Activated CD4-positive, alpha-beta T cell treated with anti-CD3 and anti-CD28 coated beads, Interleukin-2, amount 50 U/mL, for 4 hours (primary cell): ENCODE data around the gene CDC40.
"Not testable (repeated sequence)": the region's sequence is repeated elsewhere in the genome, so short reads cannot be mapped to it uniquely, and the experiment has no call there.

Experiments used
- DNase-seq, 2 experiments: peaks; one replicate each; pipeline ENCODE4 v3.0.0-alpha.2; 2020

CDC40 gene

DNA sequence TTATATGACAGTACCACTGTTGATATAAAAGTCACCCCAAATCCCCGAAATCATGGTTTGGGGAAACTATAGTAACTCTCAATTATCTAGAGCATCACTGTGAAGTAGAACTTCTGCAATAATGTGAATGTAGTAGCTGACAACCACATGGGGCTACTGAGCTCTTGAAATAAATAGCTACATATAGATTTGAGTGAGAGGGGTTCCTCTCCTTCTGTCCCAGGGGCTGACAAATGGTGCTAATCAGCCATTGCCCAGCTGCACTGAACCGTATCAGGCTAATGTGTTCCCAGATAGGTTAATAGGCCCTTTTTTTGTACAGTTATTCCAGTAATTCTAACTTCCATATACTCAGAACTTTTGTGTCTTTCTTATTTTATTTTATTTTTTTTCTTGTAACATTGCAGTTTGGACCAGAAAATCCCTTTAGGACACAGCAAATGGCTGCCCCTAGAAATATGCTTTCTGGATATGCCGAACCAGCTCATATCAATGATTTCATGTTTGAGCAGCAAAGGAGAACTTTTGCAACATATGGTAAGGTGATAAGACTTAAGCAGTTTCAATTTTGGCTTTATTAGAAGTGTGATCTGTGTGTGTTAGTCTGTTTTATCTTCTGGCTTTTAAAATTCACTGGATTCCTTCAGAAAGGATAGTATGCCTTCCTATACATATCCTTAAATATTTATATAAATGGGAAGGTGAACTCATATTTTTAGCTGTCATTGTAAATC lies 21.1 kb downstream of the CDC40 start:
- DNase-seq, result no peak

DNA sequence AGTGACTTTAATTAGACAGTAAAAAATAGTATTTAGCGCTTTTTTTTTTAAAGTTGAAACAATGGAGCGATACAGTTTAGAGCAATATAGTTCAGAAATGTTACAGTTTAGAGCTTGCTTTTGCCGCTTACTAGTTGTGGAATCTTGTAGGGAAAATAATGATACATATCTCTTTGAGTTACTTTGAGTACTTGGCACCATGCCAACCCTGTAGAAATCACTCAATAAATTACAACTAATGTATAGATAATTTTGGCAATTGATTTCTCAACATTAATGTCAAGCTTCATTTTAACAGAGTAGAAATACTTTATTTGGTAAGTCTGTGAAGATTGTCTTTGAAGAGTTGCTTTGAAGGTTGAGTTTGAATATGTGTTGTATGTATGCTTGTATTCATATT lies 27.4 kb downstream of the CDC40 start:
- no peak for DNase-seq

DNA sequence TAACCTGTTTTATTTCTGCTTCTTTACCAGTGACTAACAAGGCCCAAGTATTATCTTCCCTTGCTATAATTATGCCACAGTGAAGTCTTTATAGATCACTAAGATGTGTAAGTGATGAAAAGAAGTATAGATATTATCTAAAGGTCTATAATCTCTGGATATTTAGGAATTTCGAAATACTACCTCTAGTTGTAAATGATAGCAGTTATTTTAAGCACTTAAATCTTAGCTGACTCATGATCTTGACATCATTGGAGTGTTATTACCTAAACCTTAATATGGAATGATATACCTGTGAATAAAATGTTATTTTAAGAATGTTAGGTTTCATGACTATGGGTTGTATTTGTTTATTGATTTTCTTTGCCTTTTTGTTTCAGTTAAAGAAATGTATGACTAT lies 31.5 kb downstream of the CDC40 start:
- DNase-seq, result no peak

DNA sequence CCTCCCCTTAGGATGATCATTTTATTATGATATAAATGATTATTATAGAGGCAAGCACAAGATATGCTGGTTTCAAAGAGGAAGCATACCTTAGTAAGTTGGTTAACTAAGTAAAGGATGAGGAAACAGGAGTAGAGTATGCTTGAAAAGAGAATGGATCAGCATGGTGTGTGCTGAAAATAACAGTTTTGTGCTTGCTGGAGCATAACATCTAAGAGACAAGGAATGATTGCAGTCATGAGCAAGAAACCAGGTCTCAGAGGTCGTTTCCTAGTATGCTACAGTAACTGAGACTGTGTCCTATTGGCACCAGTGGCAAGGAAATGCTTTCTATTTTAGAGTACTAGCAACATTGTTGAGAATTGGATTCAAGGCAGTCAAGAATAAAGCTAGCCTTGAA lies 34.1 kb downstream of the CDC40 start:
- no peak for DNase-seq

DNA sequence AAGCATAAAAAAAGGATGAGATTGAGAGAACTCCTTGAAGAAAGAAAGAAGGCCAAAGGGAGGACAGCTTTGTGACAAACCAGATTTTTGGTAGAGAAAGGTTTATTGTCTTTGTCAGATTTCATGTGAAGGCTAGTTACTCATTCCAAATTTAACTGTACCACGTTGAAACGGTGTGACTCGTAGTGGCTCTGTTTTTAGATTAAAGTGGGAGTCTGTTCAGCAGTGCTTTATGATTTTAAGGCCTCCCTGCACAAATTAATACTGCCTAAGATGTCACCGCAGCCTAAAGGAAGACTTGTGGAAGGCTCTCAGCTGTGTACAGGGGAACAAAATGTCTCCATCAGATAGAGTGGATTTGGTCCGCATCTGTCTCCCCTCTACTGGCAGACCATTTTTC lies 35.9 kb downstream of the CDC40 start:
- DNase-seq, result no peak

DNA sequence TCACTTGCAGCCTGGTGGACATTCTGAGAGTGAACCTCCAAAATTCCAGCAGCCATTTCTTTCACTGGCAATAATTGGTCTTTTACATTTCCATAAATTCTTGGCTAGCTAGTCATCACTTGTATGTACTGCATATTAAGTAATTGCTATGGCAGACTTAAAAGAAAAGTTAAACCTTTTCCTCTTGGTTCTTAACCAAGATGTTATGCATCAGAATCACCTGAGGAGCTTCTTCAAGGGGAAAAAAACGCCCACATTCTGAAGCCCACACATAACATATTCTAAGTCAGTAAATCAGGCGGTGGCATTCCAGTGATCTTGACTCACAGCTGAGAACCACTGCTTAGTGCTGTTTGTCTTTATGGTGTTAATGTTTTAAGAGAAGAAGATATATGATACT lies 37.0 kb downstream of the CDC40 start:
- no peak for DNase-seq

DNA sequence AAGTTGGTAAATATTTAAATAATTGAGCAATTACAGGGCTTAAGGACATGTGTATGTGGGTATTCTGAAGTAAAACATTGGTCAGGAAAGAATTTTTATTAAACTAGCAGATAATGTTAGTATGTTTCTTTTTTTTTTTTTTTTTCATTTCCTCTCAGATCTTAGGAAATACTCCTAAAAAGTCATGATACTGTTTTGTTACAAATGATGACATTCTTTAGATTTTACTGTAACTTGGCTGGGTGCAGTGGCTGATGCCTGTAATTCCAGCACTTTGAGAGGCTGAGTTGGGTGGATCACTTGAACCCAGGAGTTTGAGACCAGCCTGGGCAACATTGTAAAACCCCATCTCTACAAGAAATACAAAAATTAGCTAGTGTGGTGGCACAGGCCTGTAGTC lies 41.5 kb downstream of the CDC40 start:
- DNase-seq, result no peak

DNA sequence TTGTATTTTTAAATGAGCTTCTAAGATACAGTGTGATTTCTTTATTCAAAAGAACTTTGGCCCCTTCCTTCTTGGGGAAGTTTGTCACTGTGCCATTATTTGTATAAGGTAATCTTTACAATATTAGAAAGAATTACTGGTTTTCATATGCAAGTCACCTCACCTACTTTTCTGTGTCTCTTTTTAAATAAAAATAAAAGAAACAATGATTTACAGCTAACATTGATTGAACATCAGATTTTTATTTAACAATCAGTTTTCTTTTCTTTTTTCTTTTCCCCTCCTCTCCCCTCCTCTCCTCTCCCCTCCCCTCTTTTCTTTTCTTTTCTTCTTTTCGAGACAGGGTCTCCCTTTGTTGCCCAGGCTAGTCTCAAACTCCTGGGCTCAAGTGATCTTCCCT lies 46.0 kb downstream of the CDC40 start:
- no peak for DNase-seq

DNA sequence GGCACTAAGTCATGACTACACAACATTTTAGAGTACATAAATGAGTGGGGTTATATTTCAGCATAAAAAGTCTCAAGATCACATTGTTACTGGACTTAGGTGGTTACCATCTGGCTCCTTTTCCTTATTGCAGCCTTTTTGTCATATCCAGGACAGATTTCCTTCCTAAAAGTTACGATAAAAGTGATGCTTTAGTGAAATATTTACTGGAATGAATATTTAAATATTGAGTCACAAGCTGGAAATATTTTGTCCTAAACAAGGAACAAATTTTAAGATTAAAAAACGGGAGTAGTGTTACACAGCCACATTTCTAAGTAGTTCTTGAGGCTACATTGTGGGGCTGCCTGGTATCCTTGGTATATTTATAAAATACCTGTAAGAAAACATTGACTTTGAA lies 52.2 kb downstream of the CDC40 start:
- no peak for DNase-seq

DNA sequence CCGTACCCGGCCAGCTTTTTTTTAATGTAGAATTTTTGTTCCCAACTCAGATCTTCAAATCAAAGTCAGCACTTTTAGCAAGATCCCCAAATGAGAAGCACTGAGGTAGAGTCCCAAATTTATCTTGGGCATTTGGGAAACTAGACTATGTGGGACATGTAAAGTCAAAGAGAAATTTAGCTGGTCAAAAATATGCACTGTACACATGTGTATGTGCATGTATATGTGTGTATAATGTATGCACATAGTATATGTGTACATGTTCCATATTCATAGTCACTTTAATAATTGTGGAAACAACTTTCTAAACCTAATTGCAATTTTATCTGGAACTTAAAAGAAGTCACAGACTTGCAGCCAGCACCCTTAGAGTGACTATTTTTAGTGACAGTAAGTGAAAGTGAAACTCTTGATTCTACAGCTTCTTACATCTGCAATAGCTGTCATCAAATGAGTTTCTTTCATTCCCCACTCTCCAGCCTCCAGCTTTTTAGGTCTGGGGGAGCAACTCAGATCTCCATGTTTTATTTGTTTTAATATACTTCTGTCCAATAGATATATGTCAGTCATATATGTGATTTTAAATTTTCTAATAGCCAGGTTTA lies 53.6 kb downstream of the CDC40 start:
- no peak for DNase-seq

DNA sequence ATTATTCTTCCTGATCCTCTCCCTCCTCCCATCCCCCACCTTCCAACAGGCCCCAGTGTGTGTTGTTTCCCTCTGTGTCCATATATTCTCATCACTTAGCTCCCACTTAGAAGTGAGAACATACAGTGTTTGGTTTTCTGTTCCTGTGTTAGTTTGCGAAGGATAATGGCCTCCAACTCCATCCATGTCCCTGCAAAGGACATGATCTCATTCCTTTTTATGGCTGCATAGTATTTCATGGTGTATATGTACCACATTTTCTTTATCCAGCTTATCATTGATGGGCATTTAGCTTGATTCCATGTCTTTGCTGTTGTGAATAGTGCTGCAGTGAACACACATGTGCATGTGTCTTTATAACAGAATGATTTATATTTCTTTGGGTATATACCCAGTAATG lies 55.8 kb downstream of the CDC40 start:
- not testable (repeated sequence) for DNase-seq

DNA sequence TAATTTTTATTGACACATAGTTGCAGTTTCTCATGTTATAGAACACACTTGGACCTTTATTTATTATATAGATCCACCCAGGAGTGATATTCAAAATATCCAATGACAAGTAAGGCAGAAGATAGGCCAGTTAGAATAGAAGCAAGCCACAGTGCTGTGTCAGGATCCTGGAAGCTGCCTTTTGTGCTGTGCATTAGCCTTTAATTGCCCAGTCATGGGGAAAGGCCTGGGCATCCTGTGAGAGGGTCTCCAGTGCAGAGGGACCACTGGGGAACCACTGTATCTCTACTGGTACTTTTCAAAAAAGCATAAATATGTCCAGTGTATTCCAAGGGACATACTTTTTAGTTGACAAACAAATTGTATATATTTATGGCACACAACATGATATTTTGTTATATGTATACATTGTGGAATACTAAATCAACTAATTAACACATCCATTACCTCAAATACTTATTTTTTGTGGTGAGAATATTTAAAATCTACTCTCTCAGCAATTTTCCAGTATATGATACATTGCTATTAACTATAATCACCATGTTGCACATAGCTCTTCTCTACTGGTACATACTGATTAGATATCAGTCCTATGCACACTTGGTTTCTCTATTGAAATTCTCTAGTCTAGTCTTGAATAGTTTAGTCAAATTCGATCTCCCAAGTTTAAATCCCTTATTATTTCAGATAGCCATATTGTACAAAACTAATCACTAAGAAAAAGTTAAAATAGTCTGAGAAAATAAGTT lies 59.5 kb downstream of the CDC40 start:
- no peak for DNase-seq

DNA sequence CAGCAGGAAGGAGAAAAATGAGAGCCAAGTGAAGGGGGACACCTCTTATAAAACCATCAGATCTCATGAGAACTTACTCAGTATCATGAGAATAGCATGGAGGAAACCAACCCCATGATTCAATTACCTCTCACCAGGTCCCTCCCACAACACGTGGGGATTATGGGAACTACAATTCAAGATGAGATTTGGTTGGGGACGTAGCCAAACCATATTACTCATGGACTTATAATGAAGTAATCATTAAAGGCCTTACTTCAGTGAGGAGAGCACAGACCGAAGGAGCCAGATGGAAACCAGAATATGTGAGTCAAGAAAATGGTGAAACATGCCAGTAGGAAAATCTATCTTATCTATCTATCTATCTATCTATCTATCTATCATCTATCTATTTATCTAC lies 64.4 kb downstream of the CDC40 start:
- not testable (repeated sequence) for DNase-seq

DNA sequence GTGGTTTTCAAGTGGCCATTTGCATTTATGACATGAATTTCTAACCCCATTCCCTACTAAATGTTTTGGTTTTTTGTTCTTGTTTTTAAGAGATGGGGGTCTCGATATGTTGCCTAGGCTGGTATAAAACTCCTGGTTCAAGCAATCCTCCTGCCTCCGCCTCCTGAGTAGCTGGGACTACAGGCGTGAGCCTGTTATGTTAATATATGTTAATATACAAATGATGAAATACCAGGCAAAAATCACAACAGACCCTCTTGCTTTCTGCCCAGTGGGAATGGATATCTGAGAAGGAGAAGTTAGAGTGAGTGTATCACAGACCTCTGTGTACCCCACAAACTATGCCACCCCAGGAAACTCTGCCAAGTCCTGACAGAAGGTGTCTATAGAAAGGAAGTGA lies 66.2 kb downstream of the CDC40 start:
- DNase-seq, result no peak

DNA sequence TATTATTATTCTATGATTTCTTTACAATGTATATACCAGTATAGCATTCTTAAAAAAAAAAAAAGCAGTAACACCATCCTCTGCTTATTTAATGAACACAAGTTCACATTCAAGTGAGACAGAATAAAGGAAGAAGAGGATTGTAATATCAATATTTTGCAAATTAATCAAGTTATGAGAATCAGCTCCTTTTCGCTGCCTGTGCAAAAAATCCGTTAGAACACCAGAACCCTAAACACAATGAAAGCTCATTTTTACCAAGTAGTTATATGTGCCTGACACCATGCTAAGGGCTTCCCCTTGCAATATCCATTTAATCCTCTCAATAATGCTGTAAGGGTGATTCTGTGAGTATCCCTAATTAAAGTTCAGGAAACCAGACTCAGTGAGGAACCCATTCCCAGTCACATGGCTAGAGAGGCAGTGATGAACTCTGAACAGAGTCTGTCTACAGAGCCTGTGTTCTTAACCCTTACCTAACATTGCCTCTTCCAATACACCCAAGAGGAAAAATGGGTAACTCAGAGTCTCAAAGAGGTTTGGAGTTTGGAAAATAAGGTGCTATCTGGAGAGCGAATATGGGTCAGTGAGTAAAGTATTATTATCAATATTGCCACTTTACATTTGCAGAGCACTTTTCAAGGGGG lies 66.8 kb downstream of the CDC40 start:
- DNase-seq, result no peak

DNA sequence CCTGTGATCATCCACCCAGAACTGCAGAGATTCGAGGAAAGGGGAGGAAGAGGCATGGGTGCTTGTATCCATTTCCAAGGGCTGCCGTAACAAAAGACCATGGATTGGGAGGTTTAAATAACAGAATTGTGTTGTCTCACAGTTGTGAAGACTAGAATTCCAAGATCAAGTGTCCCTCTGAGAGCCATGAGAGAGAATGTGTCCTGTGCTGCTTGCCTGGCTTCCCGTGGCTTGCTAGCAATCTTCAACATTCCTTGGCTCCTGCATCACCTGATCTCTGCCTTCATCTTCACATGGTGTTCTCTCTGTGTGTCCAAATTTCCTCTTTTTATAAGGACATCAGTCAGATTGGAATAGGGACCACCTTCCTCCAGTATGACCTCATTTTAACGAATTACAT lies 69.8 kb downstream of the CDC40 start:
- DNase-seq, result no peak

DNA sequence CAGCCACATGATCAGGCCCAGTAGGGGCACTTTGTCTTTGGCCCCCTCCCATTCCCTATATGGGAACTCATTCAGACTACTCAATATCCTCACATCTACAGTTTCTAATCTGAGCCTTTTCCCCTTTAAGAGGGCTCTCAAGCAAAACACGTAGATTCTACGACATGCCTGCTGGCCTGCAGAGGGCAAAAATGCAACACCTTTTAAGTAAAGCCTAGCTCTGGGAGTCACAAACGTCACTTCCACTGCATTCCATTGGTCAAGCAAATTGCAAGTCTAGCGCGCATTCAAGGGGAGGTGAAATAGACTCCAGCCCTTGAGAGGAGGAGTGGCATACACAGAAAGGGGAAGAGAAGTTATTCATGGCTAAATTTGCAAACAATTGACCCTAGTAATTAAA lies 70.6 kb downstream of the CDC40 start:
- DNase-seq, result no peak

DNA sequence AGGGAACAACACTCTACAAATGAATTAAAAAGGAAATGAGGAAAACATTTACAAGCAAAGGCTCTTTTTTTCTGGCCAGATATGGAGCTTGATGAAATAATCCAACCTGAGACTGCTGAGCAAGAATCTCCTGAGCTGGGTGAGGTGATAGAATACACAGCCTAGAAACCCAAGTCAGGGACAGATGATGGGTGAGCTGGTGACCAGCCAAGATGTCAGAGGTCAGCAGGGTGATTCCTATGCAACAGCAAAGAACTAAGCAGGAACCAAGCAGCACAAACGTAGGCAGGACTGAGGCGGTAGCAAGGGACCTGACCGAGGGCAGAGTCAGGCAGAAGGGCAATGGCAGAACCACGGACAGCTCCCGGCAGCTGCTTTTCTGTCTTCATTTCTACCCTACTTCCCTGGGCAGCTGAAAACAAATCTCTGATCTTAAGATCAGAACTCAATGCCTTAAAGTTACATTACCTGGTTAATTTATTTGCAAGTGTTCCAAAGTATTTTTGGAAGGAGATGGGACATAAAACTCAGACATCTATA lies 75.1 kb downstream of the CDC40 start:
- DNase-seq, result no peak

DNA sequence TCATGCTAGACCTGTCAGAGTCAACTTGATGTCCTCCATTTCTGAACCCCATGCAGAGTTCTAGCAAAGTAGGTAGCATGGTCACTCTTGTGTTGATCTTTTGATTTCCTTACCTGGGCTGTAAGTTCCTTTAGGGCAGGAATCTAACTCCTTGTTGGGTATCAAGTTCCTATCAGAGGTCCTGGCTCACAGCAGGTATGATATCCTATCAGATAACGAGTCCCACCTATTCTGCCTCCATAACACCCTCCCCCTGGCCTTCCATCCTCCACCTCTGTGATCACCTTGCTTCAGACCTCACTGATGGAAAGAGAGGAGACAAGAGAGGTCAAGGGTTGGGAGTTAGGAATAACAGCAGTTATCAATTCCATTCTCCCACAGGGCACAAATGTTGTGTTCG lies 76.1 kb downstream of the CDC40 start:
- DNase-seq, result no peak

DNA sequence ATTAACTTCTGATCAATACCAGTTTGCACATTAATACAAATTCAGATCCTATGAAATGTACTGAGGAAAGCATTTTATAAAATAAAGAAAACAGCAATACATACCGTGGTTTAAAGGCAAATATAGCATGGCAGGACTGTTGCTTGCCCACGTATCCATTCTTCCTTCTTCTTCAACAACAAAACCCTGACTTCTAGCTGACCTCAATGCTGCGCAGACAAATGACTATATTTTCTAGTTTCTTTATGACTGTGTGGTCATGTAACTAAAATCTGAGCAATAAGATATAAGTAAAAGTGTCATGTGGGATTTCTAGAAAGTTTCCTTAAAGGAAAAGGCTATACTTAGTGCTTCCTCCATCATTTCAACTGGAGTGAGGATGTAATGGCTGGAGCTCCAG lies 85.0 kb downstream of the CDC40 start:
- no peak for DNase-seq

DNA sequence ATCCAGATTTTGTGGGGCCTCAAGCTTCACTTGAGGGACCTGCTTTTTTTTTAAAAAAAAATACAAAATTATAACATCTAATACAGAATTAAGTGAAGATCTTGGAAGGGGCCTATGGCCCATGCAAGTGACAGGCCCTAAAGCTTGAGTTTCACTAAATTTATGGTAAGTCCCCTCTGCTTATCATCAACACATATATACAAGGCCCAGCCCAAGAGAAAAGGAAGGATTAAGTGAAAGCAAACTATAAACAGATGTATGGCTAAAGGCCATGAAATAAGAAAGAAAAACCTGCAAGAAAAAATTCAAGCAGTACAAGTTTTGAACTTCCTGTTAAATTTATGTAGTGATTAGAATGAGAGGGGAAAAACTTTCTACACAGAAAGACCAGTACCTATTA lies 86.8 kb downstream of the CDC40 start:
- DNase-seq, result no peak

DNA sequence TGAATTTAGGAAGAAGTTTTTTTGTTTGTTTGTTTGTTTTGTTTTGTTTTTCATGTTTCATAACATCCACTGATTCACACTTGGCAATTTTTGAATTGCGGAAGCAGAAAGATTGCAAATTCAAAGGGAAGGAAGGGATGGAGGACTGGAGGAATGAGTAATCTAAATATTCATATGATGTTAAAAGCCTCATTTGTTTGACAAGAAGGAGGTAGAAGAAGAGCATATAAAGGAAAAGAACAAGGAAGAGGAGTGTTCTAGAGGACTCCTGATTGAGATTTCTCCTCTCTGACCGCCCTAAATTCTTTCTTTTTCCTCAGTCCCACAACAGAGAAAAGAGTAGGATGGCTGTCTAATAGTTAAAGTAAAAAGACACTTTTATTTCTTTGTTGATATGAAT lies 89.4 kb downstream of the CDC40 start:
- no peak for DNase-seq

DNA sequence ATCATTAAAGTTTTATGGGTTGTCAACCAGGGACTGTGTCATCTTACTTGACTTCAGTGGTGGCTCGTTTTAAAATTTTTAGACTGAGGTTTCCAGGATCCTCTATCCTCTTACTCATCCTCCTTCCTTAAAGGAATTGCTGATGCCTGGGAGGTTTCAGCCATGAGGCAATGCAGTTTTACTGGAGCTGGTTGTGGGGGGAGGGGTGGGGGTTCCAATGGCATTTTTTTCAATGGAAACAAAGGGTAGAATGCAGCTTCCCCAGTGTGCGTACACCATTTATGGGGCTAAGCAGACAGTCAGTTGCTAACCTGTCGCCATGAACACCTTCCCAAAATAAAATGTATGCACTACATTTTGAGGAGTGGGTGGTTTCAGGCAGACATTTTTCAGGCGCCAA lies 89.9 kb downstream of the CDC40 start:
- DNase-seq, result no peak

DNA sequence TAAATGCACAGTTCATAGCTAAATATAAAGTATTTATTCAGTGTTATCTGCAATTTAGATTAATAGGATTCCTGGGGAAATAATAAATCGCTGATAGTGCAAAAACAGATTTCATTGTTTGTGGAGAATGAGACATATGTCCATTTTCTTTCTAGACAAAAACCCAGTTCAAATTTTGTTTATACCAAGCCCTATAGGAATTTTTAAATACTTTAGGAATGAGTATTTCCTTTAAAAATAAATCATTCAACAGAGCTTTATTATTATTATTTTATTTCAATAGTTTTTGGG lies 91.5 kb downstream of the CDC40 start:
- no peak for DNase-seq
